ENCODE measurements around the gene PLXDC1.

The PLXDC1 gene

GRCh38 chr17:39151150-39151942 is at the start of gene PLXDC1:
TSS of gene PLXDC1 (minus strand) at chr17:39151637. CDS start at chr17:39151437, 200 bp downstream.
- DNase-seq = peak; percentile 38

GRCh38 chr17:39200957-39201510 is 49.6 kb upstream of the PLXDC1 start:
- no peak for DNase-seq

- DNase-seq = peak; percentile 84
Measured at GRCh38 chr17:39200070-39200879, 48.8 kb upstream of the PLXDC1 start, which contains the start of gene RPL19. TSS of gene RPL19 (plus strand) at chr17:39200283. CDS start at chr17:39200345, 62 bp downstream.

DNA sequence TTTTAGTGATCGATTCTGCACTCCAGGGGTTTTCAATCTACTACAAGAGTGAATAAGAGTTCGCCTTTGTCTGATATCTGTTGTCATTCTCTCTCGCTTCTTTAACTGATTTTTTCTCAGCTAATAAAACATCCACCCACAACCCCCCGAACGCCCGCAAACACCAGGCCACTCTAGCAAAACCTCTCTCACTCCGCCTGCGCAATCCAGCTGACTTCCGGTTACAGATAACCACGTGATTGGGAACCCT is 48.3 kb upstream of the PLXDC1 start:
- peak; percentile 90 for DNase-seq

GRCh38 chr17:39198186-39198566 is 46.7 kb upstream of the PLXDC1 start:
- DNase-seq = no peak

DNA sequence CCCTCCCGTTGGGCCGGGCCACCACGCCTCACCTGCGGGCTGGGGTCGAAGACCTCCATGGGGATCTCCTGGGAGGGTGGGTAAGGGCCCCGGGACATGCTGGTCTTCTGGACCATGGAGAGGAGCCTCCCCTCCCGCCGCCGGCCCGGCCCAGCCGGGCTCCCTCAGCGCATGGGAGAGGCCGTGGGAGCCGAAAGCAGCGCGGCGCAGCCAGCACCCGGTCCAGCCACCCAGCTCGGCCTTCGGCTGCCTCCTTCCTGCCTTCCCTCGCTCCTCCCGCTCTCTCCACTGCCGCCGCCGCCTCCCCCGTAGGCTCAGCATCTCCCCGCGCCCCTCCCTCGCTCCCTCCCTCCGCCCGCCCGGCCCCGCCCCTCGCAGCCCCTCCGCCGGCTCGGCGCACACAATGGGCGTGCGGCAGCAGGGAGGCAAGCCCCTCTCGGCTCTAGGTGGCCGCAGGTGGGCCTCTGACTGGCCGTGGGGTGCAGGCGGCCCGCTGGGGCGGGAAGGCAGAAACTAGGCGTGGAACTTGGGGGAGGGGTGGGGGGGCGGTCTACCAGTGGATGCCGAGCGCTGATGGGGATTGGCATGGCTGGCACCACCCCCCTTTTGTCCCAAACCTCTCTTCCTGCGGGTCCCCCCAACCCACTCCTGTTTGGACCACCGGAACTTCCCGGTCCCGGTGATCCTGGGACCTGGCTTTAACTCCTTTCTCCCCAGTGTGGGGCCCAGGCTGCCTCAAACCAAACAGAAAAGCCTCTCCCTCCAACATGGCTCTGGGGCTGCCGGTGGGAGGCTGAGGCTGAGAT is 46.1 kb upstream of the PLXDC1 start, which contains the start of gene CACNB1:
TSS of gene CACNB1 (minus strand) at position 290 of the 806 bp plus-strand sequence. CDS start at position 116, 174 bp downstream.
- DNase-seq = peak; percentile 86

DNA sequence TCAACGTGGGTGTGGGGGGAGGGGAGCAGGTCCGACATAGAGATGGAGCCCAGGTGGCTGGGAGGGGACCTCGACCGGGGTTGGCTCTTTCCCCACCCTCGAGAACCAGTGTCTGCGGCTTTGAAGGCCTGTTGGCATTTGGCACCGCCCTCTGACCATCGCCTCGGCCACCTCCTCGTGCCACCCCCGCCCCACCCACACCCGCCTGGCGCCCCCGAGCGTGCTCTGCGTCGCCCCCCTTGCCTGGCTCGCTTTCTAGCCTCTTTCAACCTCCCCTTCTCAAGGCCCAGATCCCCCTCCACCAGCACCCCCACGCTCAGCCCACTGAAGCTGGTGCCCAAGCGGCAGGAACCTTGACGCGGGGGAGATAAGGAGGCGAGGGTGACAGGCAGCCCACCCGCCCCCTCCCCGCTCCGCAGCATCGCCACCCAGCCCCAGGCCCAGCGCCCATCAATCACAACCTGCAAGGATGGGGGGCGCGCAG is 45.4 kb upstream of the PLXDC1 start:
- DNase-seq = peak; percentile 21

DNA sequence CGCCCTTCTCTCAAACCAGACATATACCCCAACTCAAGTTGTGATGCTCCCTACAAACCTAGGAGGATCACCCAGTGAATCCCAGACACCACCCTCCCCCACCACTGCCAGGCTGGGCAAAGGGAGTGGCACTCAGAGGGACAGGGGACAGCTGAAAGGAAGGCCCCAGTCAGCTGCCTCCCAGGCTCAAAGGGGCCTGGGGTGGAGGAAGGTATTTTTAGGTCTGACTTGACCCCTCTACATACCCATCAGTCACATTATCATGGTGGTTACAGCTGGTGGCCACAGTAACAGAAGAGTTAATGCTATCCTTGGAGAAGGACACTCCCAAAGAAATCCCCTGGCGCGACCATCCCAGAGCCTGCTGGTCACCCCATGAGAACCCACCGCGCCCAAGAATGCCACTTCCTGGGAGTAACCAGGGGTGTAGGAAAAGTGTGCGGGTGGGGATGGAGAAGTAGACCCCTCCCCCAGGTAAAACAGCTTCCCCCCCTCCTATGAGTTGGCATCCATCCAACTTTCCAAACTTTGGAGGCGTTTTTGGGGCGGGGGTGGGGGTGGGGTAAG is 44.9 kb upstream of the PLXDC1 start:
- no peak for DNase-seq

- peak; percentile 13 for DNase-seq
Measured at GRCh38 chr17:39195568-39196160, 44.2 kb upstream of the PLXDC1 start.

- no peak for DNase-seq
Measured at GRCh38 chr17:39194985-39195524, 43.6 kb upstream of the PLXDC1 start.

GRCh38 chr17:39194089-39194984 is 42.9 kb upstream of the PLXDC1 start:
- no peak for DNase-seq

- no peak for DNase-seq
Measured at GRCh38 chr17:39193346-39193745, 41.9 kb upstream of the PLXDC1 start.

DNA sequence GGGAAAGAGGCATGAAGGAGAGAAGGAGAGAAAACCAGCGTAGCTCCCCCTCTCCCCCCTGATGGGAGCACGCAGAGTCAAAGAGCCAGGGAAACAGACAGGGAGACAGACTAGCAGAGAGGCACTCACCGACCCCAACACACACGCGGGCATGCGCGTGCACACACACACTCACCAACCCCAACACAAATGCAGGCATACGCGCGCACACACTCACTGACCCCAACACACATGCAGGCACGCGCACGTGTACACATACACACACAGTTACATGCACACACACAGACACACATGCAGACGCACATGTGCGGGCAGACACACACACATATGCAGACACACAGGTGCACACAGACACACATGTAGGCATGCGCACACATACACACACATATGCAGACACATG is 41.5 kb upstream of the PLXDC1 start:
- no peak for DNase-seq

- DNase-seq = no peak
Measured at GRCh38 chr17:39191750-39192510, 40.5 kb upstream of the PLXDC1 start.

- no peak for DNase-seq
Measured at GRCh38 chr17:39187152-39187830, 35.9 kb upstream of the PLXDC1 start.

- no peak for DNase-seq
Measured at GRCh38 chr17:39186481-39187002, 35.1 kb upstream of the PLXDC1 start.

DNA sequence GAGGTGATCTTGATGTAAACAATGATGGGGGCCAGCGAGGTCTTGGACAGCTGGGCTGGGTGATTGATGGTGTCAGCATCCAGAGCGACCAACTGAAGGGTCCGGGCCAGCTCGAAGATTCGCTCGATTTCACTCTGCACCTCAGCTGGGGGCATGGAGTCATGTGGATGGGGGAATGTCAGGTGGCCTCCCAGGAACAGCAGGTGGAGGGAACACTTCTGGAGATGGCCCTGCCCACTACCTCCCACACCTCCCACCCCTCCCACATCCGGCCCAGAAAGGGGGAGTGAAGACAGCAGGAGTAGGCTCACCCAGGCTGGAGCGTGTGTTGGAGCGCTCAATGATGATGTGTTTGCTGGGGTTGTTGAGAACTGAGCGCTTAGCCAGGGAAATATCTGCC is 32.3 kb upstream of the PLXDC1 start:
- DNase-seq = no peak

DNA sequence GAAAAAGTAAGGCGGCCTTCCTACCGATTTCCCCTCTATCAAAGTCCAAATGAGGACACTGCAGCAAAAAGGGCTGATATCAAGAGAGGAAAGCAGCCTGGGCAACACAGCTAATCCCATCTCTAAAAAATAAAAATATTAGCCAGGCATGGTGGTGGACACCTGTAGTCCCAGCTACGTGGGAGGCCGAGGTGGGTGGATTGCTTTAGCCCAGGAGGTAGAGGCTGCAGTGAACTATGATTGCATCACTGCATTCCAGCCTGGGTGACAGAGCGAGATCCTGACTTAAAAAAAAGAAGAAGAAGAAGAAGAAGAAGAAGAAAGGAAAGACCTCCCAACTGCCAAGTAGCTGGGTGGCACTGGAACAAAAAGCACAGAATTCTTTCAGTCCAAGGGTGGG is 31.6 kb upstream of the PLXDC1 start:
- no peak for DNase-seq

DNA sequence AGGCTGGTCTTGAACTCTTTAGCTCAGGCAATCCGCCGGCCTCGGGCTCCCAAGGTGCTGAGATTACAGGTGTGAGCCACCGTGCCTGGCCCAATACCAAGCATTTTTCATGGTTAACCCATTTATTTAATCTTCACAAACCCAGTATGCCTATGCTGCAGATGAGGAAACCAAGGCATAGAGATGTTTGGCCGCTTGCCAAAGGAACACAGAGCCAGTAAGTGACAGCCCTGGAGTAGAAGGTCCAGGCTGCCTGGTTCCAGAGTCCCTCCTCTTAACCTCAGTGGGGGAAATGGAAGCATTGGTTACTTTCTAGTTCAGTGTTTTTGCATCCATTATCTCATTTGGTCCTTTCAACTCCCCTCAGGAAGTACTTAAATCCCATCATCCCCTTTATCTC is 29.9 kb upstream of the PLXDC1 start:
- DNase-seq = no peak

All from CD4-positive, alpha-beta T cell treated with Interleukin-6 for 4 hours (primary cell).